ENCODE measurements around the gene OR2AP1.
"Not testable (repeated sequence)": the region's sequence is repeated elsewhere in the genome, so short reads cannot be mapped to it uniquely, and the experiment has no call there.

OR2AP1 gene

GRCh38 chr12:55572168-55572567 lies at the start of gene OR2AP1:
OR2AP1 (plus strand) TSS chr12:55572468; CDS start chr12:55574415, 1,947 bp downstream.
- no peaks in the 10 kb centered on the region for H3K36me3 ChIP-seq (ENCODE audit: insufficient read depth, insufficient read length, low read length)
- no peak within 1 kb of the TSS for H3K4me3 ChIP-seq (ENCODE audit: insufficient read length, low read depth)
- peaks cover 39% of the 10 kb centered on the region for H3K9me3 ChIP-seq (ENCODE audit: insufficient read depth, low read length)
- H3K27me3 ChIP-seq (ENCODE audit: insufficient read depth, insufficient read length), result no peaks in the 10 kb centered on the region
- TF ChIP-seq SUZ12 (IDR thresholded peaks at IDR 0.05; ENCODE audit: extremely low read depth, insufficient read depth, insufficient read length) (no peak), ZNF274 (IDR thresholded peaks at IDR 0.05; ENCODE audit: low read depth, low read length) (no peak), YY1 (IDR thresholded peaks at IDR 0.05; ENCODE audit: insufficient read depth, insufficient read length) (no peak)
- no peak for DNase-seq (ENCODE audit: low read depth, low spot score)
- no peaks in the 10 kb centered on the region for H3K4me1 ChIP-seq (ENCODE audit: insufficient read depth, insufficient read length)
- no peak within 1 kb of the TSS for H3K9ac ChIP-seq (ENCODE audit: insufficient read length, low read depth)

GRCh38 chr12:55548235-55548634 lies 24.0 kb upstream of the OR2AP1 start:
- DNase-seq (ENCODE audit: low read depth, low spot score); H3K36me3 ChIP-seq (ENCODE audit: insufficient read depth, insufficient read length, low read length); H3K9ac ChIP-seq (ENCODE audit: insufficient read length, low read depth); H3K27me3 ChIP-seq (ENCODE audit: insufficient read depth, insufficient read length); H3K4me1 ChIP-seq (ENCODE audit: insufficient read depth, insufficient read length); H3K4me3 ChIP-seq (ENCODE audit: insufficient read length, low read depth): not testable (repeated sequence)
- H3K9me3 ChIP-seq (ENCODE audit: insufficient read depth, low read length), result peaks cover 15% of the 10 kb centered on the region

GRCh38 chr12:55548756-55549155 lies 23.5 kb upstream of the OR2AP1 start:
- Histone ChIP-seq H3K4me1 (ENCODE audit: insufficient read depth, insufficient read length) (no peaks in the 10 kb centered on the region), H3K9ac (ENCODE audit: insufficient read length, low read depth) (no peak overlapping the region), H3K36me3 (ENCODE audit: insufficient read depth, insufficient read length, low read length) (no peaks in the 10 kb centered on the region), H3K4me3 (ENCODE audit: insufficient read length, low read depth) (no peak overlapping the region), H3K27me3 (ENCODE audit: insufficient read depth, insufficient read length) (no peaks in the 10 kb centered on the region), H3K9me3 (ENCODE audit: insufficient read depth, low read length) (peaks cover 15% of the 10 kb centered on the region)
- no peak for DNase-seq (ENCODE audit: low read depth, low spot score)
- TF ChIP-seq ZNF274 (IDR thresholded peaks at IDR 0.05; ENCODE audit: low read depth, low read length) (no peak), YY1 (IDR thresholded peaks at IDR 0.05; ENCODE audit: insufficient read depth, insufficient read length) (no peak), SUZ12 (IDR thresholded peaks at IDR 0.05; ENCODE audit: extremely low read depth, insufficient read depth, insufficient read length) (no peak)

- TF ChIP-seq YY1 (IDR thresholded peaks at IDR 0.05; ENCODE audit: insufficient read depth, insufficient read length) (no peak), ZNF274 (IDR thresholded peaks at IDR 0.05; ENCODE audit: low read depth, low read length) (no peak), SUZ12 (IDR thresholded peaks at IDR 0.05; ENCODE audit: extremely low read depth, insufficient read depth, insufficient read length) (no peak)
- Histone ChIP-seq H3K4me1 (ENCODE audit: insufficient read depth, insufficient read length) (no peaks in the 10 kb centered on the region), H3K27me3 (ENCODE audit: insufficient read depth, insufficient read length) (no peaks in the 10 kb centered on the region), H3K4me3 (ENCODE audit: insufficient read length, low read depth) (no peak within 1 kb of the TSS), H3K9me3 (ENCODE audit: insufficient read depth, low read length) (peaks cover 15% of the 10 kb centered on the region), H3K36me3 (ENCODE audit: insufficient read depth, insufficient read length, low read length) (no peaks in the 10 kb centered on the region), H3K9ac (ENCODE audit: insufficient read length, low read depth) (no peak within 1 kb of the TSS)
- no peak for DNase-seq (ENCODE audit: low read depth, low spot score)
These were observed 23.0 kb upstream of the OR2AP1 start, which contains the start of gene OR6C4 for GRCh38 chr12:55549302-55549701. OR6C4 (plus strand) TSS chr12:55549602; CDS start chr12:55551227, 1,625 bp downstream.

- no peak overlapping the region for H3K4me3 ChIP-seq (ENCODE audit: insufficient read length, low read depth)
- DNase-seq (ENCODE audit: low read depth, low spot score), result no peak
- TF ChIP-seq SUZ12 (IDR thresholded peaks at IDR 0.05; ENCODE audit: extremely low read depth, insufficient read depth, insufficient read length) (no peak), ZNF274 (IDR thresholded peaks at IDR 0.05; ENCODE audit: low read depth, low read length) (no peak), YY1 (IDR thresholded peaks at IDR 0.05; ENCODE audit: insufficient read depth, insufficient read length) (no peak)
- H3K27me3 ChIP-seq (ENCODE audit: insufficient read depth, insufficient read length), result no peaks in the 10 kb centered on the region
- no peak overlapping the region for H3K9ac ChIP-seq (ENCODE audit: insufficient read length, low read depth)
- H3K9me3 ChIP-seq (ENCODE audit: insufficient read depth, low read length), result peaks cover 12% of the 10 kb centered on the region
- H3K36me3 ChIP-seq (ENCODE audit: insufficient read depth, insufficient read length, low read length), result no peaks in the 10 kb centered on the region
- no peaks in the 10 kb centered on the region for H3K4me1 ChIP-seq (ENCODE audit: insufficient read depth, insufficient read length)
These were observed 18.0 kb upstream of the OR2AP1 start for GRCh38 chr12:55554296-55554695.

GRCh38 chr12:55570060-55570459 lies 2.2 kb upstream of the OR2AP1 start:
- H3K9me3 ChIP-seq (ENCODE audit: insufficient read depth, low read length), result peaks cover 39% of the 10 kb centered on the region
- H3K36me3 ChIP-seq (ENCODE audit: insufficient read depth, insufficient read length, low read length); H3K4me3 ChIP-seq (ENCODE audit: insufficient read length, low read depth); H3K4me1 ChIP-seq (ENCODE audit: insufficient read depth, insufficient read length); H3K27me3 ChIP-seq (ENCODE audit: insufficient read depth, insufficient read length); H3K9ac ChIP-seq (ENCODE audit: insufficient read length, low read depth); DNase-seq (ENCODE audit: low read depth, low spot score): not testable (repeated sequence)

- not testable (repeated sequence) for H3K27me3 ChIP-seq (ENCODE audit: insufficient read depth, insufficient read length); DNase-seq (ENCODE audit: low read depth, low spot score); H3K4me3 ChIP-seq (ENCODE audit: insufficient read length, low read depth); H3K4me1 ChIP-seq (ENCODE audit: insufficient read depth, insufficient read length); H3K36me3 ChIP-seq (ENCODE audit: insufficient read depth, insufficient read length, low read length); H3K9ac ChIP-seq (ENCODE audit: insufficient read length, low read depth)
- peaks cover 39% of the 10 kb centered on the region for H3K9me3 ChIP-seq (ENCODE audit: insufficient read depth, low read length)
These were observed 1.6 kb upstream of the OR2AP1 start for GRCh38 chr12:55570689-55571088.

- Histone ChIP-seq H3K4me1 (ENCODE audit: insufficient read depth, insufficient read length) (no peaks in the 10 kb centered on the region), H3K27me3 (ENCODE audit: insufficient read depth, insufficient read length) (no peaks in the 10 kb centered on the region), H3K36me3 (ENCODE audit: insufficient read depth, insufficient read length, low read length) (no peaks in the 10 kb centered on the region), H3K4me3 (ENCODE audit: insufficient read length, low read depth) (no peak overlapping the region), H3K9me3 (ENCODE audit: insufficient read depth, low read length) (peaks cover 4% of the 10 kb centered on the region; the same call in 1 of the 2 replicates), H3K9ac (ENCODE audit: insufficient read length, low read depth) (no peak overlapping the region)
- TF ChIP-seq SUZ12 (IDR thresholded peaks at IDR 0.05; ENCODE audit: extremely low read depth, insufficient read depth, insufficient read length), result no peak
- no peak for DNase-seq (ENCODE audit: low read depth, low spot score)
These were observed 9.8 kb downstream of the OR2AP1 start for GRCh38 chr12:55582066-55582465.

All from NT2/D1 (cell line).